Measurements from ENCODE around the gene CFAP54.

GRCh38 chr12:96876966-96877365, 387.6 kb downstream of the CFAP54 start:
- TF ChIP-seq POLR2A (IDR thresholded peaks at IDR 0.05; ENCODE audit: low read depth, low read length) (no peak), POLR2AphosphoS5 (IDR thresholded peaks at IDR 0.05; ENCODE audit: low read depth, low read length) (no peak), TAF1 (IDR thresholded peaks at IDR 0.05; ENCODE audit: borderline replicate concordance, low read depth, low read length) (no peak)
